HG03558 (cell line): ENCODE results near the gene ZFP36.

Experiments used
- ATAC-seq: cut with Tn5 transposase; IDR thresholded peaks from one replicate; pipeline ENCODE4 v1.9.1; 2021; ENCODE audit warnings: moderate number of reproducible peaks; ENCODE audit not compliant: unreplicated experiment; ENCODE audit errors: extremely low read depth

Gene ZFP36

DNA sequence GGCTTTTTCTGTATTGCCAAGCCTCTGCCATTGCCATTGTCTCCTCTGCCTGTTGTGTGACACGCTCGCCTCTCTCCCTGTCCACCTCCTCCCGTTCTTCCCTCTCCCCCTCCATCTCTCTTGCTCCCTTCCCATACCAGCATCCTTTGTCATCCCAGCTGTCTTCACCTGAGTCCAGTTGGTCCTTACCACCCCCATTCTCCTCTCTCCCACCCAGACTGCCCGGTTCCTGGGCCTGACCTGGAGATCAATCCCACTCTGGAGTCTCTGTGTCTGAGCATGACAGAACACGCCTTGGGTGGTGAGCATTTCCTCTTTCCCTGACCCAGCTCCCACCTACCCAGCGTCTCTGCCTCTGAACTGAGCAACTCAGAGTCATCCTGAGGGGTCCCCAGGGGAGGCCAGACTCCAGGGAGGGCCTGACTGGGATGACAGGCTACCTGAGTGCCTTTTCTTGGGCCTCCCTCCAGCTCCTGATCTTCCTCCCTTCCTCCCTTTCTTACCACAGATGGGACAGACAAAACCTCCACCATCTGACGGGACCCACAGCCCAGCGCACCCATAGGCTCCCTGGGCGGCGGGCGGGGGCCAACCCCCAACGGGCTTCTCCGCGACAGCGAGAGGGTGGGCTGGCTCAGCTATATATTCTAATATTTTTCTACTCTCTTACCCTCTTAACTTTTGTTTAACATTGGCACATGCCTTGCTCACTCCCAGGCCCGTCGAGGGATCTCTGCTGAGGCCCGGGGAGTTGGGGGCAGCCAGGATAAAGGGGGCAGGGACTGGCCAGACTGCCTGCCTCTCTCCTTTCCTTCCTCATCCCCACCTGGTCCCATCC lies 23.4 kb upstream of the ZFP36 start:
- no peak for ATAC-seq

DNA sequence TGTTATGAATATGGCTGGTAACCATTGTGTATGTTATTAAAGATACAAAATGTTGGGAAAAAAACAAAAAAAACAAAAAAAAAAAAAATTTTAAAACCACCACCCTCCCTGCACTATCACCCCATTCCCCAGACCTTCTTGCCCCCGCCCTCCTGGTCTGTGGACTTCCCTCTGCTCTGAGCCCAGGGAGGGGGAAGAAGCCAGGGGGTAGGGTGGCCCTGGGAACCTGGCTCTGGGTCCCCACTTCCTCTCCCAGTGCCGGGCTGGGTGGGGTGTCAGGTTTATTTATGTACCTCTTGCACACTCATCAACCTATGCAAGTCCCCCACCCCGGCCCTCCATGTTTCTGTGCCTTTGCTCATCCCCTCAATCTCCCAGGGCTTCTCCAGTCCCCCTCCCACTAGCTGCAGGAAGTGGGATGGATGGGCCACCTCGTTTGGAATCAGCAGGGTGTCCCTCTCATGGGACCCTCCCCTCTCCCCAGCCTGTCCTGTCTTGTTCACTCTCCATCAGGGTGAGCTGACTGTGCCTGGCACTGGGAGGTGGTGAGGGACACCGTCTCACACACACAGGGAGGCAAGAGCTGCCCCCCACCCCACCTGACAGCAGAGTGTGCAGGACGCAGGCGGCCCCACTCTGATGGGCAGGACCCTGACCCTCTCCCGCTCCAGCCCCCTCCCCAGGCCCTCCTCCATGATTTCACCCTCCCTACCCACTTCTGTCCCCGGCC lies 21.6 kb upstream of the ZFP36 start:
- ATAC-seq, result no peak

DNA sequence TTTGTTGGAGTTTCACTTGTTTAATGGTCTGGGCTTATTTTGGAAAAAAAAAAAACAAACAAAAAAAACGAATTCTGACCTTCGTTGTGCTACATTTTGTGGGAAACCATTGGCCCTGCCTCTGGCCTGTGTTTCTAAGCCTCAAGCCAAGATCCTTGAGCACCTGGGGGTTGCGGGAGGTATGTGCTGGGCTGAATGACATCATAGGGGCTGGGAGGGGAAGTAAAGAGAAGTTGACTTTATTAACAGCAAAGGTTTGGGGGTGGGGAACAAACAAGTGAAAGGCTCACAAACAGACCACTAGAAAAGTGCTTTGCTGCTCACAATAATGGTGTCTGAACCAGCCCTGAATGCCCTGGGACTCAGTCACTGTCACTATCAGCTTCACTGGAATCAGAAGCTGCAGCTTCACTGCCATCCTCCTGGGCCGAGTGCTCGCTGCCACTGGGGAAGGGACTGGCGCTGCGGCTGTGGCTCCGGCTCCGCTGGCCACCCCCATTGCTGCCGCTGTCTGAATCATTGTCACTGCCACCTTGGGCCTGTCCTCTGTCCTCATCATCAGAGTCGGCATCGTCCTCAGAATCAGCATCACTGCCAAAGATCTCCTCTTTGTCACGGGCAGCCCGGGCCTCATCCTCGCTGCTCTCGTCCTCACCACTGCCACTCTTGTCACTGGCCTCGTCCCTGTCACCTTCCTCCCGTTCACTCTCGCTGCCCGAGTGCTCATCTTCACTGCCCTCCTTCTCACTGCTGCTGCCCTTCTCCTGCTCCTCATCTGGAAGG lies 20.8 kb upstream of the ZFP36 start:
- ATAC-seq, result no peak

DNA sequence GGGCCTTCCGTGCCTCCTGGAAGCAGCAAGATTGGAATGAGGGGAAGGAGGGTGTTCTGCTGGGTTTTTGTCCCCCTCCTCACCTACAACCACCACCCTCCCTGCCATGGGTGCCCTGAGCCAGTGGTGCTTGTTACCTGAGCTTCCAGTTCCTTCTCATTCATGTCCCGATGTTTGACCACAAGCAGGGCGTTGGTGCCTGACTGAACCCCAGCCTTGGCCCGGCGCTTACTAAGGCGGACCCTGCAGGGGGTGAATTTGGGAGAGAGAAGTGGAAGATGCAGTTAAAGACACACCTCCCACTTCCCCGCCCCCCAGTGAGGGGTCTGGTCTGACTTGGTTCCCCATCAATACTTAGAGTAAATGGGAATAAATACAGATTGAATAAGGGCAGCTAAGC lies 20.1 kb upstream of the ZFP36 start:
- no peak for ATAC-seq

DNA sequence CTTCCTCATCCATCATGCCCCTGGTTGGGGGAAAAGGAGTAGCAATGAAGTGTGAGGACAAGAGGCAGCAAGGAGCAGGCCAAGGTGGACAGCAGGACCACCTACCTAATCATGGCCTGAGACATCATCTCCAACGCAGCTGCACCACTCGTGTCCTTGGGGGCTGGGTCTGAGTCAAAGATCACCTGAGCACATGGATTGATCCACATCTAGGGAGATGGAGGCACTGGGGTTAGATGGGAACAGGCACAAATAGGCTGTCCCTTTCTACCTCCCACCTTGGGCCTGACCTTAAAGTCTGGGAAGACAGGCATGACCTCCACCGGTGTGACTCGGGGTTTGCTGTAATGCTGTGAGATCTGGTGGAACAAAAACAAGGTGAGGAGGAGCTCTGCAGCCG lies 18.0 kb upstream of the ZFP36 start:
- ATAC-seq, result no peak

DNA sequence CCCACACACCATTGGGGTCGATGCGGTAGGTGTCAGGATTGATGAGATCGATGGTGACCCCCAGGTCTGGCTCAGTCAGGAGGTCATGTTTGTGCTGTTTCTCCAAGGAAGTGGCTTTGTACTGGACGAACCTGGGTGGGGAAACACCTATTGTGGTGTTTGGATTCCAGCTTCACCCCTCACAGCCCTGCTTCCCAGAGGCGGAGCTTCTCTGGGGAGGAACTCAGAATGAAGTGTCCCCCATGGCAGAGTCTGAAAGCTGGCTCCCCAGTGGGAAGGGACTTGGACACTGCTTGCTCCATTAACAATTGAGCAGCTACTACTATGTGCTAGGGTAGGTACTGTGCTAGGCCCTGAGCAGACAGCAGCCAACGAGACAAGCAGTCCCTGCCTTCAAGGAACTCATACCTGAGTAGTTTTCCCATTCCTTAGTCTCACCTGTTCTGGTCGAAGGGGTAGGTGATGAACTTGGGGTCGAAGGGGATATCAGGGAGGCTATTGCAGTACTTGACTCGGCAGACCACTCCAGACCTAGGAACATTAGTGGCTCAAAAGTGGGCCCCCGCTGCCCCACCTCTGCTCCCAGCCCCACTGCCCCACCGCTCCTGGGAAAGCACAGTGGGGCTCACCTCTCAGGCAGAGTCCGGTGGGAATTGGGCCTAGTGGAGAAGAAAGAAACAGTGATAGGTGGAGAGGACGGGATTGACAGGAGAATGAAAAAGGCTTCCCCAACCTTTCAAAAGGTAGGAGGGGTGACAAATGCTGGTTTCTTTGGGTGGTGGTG lies 16.8 kb upstream of the ZFP36 start:
- no peak for ATAC-seq

DNA sequence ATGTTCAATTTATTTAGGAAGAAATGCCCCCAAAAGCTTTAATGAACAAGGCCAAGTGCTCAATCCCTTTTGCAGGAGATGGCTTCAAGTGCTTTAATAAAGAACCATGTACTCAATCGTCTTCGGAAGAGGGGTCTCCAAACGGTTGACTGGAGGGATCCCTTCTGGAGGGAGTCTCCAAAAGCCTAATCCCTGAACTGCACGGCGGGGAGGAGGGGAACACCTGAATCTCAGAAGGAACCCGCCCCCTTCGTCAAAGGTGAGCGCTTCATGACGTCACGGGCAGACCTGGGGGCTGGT lies 16.2 kb upstream of the ZFP36 start:
- ATAC-seq, result no peak

DNA sequence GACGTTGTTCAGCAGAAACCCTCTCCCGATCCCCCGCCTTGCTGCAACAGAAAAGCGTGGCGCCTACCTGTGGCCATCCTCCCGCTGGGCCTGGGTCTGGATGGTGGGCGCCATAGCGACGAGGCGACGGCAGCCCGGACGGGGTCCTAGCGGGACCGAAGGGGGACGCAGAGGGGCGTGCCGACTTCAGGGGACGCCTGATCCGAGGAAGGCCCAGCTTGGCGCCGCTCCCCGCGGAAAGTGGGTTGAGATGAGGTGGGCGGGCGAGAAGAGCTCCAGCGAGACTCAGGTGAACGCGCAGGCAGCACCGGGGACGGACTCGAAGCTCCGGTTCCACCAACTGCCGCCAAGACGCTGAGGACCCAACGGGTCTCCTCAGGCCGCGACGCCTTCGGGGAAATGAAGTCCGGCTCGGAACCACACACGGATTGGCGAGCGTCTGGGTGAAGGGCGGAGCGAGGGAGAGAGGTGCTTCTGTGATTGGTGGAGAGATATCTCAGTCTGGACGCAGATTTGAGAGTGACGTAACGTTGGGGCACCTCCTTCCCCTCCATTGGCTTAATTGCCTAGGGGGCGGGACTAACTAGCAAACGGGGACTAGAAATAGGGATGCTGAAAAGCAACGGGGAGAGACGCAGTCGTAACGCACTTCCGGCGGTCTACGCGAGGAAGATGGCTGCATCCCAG lies 15.8 kb upstream of the ZFP36 start, which contains the start of the genes MED29 and PAF1:
MED29 (plus strand) TSS at position 628 of the 687 bp plus-strand sequence; CDS start at position 673, 45 bp downstream.
PAF1 (minus strand) TSS at position 356 of the 687 bp plus-strand sequence; CDS start at position 114, 242 bp downstream.
- ATAC-seq, result peak; percentile 69

DNA sequence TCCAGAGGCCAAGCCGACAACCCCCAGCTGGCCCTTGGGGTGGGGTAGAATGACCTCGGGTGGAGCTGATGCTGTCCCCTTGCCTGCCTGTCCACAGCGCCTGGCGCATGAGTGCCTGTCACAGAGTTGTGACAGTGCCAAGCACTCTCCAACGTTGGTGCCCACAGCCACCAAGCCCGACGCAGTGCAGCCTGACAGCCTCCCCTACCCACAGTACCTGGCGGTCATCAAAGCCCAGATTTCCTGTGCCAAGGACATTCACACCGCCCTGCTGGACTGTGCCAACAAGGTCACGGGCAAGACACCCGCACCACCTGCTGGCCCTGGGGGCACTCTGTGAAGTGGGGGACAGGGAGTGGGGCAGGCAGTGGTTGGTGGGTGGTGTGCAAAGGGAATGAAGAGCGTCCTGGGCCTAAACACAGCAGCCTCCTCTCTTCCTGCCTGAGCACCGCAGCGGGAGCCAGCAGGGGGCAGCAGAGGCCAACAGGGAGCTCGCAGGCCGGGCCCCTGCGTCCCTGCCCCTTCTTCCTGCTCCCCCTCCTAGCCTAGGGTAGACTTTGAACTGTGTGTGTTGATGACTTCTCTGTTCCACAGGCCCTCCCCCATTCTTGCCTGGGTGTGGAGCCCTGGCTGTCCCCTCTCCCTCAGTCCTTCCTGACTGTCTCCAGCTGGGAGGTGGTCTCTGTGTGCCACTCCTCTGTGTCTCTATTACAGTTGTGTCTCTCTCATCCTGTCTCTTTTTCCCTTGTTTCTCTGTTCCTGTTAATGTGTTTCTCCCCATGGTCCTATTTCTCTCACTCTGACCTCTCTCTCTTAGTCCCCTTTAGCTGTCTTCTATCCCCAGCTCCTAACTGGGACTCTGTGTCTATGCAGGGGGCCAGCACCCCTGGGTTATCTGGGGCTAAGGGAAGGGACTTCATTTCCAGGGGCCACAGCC lies 9.0 kb upstream of the ZFP36 start:
- ATAC-seq, result no peak

DNA sequence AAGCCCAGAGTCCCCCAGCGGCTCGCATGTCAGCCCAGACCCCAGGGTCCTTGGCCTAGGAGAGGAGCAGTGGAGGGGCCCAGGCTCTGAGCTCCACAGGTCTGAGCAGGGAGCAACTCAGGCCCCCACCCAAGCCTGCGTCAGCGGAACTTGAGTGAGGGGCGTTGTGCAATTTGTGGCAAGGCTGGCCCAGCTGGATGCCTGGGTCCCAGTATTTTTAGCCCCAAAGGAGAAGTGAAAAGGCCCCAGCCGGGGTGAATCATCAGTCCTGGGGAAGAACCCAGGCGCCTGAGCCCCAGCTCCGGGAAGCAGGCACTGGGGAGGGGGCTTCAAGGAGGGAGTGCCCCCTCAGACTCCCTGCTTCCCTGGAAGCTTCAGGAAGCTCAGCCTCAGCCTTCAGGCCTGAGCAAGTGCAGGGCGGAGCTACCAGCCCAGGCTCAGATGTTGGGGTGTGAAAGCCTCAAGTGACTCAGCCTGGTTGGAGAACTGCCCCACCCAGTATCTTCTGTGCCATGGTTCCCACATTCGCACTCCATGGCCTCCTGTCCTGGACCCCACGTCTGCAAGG lies 8.3 kb upstream of the ZFP36 start:
- no peak for ATAC-seq

DNA sequence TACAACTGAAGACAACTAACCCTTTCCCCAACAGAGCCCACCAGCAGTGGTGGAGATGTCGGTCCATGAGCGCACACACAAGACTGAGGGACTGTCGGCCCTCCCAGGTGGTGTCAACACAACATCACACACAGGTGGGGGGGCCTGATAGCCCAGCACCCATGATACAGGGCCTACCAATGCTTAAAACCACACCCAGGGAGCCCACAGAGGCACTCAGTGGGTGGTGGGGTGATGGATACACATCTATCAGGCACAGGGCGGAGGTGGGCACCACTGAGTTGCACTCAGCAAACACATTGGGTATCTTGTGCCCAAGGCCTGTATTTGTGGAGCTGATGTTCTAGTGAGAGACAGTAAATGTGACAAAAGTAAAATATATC lies 7.0 kb upstream of the ZFP36 start:
- no peak for ATAC-seq

DNA sequence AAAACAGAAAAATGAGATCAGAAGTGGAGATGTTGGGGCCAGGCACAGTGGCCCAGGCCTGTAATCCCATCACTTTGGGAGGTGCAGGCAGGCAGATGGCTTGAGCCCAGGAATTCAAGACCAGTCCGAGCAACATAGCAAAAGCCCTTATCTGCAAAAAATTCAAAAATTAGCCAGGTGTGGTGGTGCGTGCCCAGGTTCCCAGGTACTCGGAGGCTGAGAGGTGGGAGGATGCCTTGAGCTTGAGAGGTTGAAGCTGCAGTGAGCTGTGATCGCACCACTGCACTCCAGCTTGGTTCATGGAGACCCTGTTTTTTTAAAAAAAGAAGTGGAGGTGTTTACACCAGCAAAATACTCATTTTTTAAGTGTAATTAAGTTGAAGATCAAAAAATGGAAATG lies 6.6 kb upstream of the ZFP36 start:
- no peak for ATAC-seq

DNA sequence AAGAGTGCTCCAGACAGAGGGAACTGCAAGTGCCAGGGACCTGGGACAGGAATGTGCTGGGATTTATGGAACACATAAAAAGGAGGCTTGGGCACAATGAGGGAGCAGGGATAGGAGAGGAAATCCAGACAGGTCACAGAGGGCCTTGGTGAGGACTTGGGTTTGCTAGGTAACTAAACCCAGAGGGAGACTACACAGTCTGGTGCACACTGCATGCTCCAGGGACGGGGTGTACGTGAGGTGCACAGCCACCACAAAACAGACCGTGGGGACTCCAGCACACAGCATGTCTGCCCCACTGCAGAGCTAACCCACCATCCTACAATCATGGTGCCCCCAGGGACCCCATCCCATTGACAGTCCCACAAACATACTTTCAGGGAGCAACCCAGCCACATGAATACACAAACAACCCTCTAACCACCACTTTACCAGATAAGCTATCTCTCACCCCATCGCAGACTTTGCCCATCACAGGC lies 5.5 kb upstream of the ZFP36 start:
- no peak for ATAC-seq

DNA sequence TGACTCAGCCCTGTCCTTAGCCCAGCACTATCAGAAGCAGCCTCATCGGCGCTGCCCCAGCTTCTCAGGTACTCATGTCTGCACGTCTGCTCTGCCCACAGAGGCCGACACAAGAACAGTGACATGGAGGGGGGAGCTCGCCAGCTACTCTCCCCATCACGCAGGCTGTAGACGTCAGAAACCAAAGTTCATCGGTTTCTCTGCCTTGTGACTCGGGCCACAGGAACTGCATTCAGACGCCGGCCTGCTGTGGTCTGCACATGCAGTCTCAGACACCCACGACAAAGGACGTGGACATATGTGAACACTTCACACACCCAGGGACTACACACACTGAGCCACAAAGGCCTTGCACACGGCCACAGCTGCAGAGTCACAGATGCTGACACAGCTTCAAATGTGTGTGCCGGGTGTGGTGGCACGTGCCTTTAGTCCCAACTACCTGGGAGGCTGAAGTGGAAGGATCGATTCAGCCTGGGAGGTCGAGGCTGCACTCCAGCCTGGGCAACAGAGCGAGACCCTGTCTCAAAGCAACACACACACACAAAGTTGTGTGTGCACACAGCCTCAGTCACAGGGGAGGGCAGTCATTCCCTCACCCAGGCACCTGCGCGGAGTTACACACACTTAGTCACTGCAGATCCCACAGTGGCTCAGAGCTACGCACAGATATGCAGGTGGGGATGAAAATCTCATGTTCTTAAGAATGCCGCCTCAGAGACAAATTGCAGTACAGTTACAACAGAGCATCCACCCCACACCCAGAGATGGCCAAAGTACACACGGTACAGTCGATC lies 4.9 kb upstream of the ZFP36 start:
- no peak for ATAC-seq

DNA sequence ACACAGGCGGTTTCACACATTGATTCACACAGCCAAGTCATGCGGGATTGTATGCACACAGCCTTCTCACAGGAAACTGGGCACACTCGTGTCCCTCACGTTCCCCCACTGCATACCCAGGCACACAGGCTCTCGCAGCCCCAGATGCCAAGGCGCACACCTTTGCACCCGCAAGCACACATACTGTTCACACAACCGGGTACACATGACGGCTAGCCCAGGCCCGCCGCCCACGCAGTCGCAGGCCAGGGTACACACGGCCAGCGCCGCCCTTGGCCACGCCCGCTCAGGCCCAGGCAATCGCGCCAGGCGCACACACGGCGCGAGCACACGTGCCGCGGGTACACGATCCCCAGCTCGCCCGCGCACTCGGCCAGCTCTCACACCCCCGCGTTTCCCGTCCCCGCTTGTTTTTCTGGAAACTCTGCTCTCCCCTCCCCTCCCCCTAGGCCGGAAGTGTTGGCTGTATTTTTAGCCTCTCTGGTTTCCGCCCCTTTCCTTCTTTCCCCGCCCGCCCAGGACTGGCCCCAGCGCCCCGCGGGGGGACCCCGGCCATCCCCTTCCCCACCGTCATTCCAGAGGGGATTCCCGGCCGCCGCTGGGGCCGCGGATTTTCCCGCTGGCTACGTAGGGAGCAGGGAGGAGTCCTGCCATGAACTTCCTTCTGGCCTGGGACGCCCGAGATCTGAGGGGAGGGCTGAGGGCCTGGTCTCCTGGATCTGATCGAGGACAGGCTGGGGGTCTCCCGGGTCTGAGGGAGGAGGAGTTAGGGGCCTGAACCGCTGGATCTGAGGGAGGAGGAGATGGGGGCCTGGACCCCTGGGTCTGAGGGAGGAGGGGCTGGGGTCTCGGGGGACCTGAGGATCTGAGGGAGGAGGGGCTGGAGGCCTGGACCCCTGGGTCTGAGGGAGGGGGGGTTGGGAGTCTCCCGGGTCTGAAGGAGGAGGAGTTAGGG lies 4.0 kb upstream of the ZFP36 start:
- ATAC-seq, result no peak
